Fibroblast of skin of scalp (primary cell): ENCODE data around the gene MICAL3.

Experiments
- DNase-seq: peaks from one replicate; pipeline ENCODE4 v3.0.0-alpha.2; 2013

Gene MICAL3

GRCh38 chr22:17787716-17788330 lies 236.5 kb downstream of the MICAL3 start:
- DNase-seq = no peak

GRCh38 chr22:17787241-17787640 lies 237.1 kb downstream of the MICAL3 start:
- no peak for DNase-seq

- DNase-seq = no peak
Observed at GRCh38 chr22:17786435-17787161, 237.8 kb downstream of the MICAL3 start.

- DNase-seq = peak; percentile 40
Observed at GRCh38 chr22:17785185-17786184, 238.9 kb downstream of the MICAL3 start.

DNA sequence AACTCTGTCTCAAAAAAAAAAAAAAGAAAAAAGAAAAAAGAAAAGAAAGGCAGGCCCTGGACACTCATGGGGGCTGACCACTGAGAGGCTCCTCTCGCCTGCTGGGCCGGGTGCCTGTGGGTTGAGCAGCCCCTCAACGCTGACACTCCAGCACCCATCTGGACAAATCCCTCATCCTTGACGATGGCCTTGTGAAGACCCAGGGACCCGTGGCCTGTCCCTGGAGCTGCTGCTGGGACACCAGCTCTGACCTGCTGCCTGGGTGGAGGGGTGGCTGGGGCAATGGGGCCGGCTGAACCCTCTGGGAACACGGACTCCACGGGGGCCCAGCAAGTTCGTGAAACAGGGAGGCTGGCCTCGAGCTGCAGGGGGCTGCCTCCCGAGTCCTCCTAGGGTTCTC lies 239.6 kb downstream of the MICAL3 start:
- DNase-seq = no peak

DNA sequence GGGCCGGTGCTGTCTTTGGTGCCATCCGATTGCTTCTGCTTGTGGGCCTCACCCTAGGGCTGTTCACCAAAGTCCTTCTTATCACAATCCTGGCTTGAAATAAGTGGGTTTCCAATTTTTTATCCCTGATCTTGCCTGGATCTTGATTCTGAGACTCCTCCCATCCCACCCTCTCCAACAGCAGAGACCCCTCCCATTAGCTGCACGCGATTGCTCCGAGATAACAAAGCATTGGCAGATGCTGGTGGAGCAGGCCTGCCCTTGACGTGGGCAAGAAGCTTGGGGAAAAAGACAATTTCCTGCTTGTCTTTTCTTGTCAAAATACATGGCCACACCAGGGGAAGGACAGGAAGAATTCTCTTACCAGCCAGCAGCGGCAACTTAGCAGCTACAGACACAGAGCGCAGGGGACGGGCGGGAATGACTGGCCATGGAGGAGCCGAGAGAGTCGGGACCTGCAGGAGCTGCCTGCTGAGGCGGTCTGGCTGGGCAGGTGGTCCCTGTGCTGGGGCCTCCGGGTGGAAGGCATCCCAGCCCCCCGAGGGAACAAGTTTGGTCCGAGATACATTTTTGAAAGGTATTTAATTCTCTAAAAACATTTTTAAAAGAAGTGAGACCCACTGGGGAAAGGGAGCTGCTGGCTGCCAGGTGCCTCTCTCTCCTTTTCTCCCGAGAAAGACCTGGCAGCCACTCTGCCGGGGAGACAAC lies 240.4 kb downstream of the MICAL3 start:
- DNase-seq = no peak

DNA sequence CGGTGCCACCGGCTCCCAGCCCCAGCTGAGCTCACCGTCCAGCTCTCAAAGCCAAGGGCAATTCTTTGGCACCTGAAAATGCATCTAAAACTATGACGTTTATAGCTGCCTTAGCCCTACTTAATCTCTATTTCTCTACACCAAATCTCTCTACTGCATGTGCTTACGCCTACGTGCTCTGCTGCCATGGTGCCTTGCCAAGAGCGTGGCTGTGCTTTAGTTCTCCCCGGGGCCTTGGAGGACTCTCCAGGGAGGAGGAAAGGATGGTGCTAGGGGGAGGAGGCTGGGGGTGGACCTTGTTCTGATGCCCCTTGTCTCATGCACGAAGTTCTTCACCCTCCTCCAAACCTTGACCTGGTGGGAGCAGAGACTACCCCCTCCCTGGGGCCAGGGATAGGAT lies 241.0 kb downstream of the MICAL3 start:
- DNase-seq = no peak

DNA sequence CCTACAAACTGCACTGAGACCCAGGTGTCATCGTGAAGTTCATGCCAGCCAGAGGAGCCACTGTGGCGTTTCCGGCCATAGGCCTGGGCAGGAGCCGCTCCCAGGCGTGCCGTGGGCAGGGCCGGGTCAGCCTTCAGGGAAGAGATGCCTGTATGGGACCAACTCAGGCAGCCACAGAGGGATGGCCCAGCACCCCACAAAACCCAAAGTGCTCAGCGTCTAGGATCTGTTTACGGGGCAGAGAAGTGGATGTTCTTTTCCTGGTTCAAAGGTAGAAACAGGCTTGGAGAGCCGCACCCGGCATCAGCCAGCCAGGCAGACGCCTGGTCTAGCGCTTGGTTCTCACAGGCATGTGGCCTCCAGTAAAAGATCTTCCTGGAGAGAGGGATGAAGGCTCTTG lies 241.7 kb downstream of the MICAL3 start:
- DNase-seq = no peak

- DNase-seq = no peak
Observed at GRCh38 chr22:17782158-17782557, 242.2 kb downstream of the MICAL3 start.

DNA sequence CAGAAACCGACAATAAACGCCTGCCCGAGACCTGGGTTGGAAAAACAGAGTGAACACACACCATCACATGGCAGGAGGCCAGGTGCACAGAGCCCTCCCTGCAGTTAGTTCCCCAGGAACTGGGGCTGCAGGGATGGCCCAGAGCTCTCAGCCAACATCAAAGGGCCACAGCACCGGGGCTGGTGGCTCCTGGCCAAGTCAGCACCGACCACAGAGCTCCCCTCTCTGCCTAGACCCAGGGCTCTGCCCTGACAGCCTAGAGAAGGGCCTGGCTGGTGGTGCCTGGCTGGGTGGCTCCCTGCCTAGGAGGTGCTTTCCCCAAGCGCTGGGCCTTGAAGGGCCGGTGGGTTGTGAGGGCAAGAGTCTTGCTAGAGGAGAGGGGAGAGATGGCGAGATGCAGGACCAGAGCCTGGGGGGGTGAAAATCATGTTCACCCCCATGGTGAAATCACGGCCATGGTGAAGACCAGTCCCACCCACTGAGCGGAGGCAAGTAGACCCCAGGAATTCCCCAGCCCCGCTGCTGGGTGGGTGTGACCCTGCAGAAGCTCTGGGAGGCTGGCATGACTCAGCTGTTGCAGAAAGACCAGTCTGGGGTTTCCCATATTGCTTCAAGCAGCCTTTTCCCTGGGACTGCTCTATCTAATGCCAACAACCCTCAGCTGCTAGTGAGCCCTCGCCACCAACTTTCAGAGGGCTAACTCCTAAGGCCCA lies 242.9 kb downstream of the MICAL3 start:
- DNase-seq = peak; percentile 84

DNA sequence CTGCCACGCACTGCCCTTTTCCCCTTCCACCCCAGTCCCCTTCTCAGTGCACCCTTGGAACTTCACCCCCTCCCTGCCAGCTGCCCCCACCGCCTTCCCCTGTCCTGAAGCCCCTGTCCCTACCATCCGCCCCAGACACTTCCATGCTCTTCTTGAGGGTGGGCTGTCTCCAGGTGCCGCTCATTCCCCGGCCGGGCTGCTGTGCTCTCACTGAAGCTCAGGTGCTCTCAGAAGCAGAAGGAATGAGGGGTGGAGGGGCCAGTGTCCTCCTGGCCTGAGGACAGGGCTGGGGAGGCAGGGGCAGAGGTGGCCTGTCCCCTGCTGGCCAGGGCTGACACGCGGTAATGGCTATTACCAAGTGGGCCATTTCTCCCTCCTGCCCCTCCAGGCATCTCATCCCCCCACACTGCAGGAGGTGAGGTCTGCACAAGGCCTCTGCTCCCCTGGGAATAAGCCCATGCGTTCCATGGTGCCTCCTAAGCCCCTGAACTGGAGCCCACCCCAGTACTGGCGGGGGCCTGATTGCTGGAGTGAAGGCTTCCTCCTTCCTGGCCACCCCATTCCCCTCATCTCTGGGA lies 243.5 kb downstream of the MICAL3 start:
- DNase-seq = no peak

DNA sequence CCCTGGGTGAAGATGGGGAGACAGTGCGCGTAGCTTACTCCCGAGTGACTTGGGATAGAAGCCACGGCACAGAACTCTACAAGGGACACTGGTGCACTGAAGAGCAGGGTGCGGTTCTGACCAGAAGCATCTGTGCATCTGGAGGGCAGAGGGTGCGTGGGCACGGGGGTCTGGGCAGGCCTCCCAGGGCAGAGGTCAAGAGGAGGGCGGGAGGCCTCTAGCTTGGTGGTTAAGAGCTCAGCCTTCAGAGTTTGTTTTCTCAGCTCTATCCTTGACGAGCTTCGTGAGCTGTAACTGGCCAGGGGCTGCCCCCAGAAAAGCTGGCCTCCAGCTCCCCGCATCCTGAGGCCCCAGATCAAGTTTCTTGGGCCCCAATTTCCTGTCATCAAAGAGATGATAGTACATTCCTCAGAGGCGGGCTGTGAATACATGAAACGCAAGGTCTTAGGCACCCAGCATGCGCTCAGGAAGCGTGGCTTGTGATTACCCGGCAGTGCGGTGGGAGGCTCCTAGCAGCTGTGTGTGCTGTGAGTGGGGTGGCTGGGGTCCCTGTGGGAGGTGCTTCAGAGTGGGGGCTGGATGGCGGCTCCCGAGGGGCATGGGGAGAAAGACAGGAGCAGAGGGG lies 244.1 kb downstream of the MICAL3 start:
- DNase-seq = no peak

- DNase-seq = no peak
Observed at GRCh38 chr22:17779286-17780115, 244.9 kb downstream of the MICAL3 start.

DNA sequence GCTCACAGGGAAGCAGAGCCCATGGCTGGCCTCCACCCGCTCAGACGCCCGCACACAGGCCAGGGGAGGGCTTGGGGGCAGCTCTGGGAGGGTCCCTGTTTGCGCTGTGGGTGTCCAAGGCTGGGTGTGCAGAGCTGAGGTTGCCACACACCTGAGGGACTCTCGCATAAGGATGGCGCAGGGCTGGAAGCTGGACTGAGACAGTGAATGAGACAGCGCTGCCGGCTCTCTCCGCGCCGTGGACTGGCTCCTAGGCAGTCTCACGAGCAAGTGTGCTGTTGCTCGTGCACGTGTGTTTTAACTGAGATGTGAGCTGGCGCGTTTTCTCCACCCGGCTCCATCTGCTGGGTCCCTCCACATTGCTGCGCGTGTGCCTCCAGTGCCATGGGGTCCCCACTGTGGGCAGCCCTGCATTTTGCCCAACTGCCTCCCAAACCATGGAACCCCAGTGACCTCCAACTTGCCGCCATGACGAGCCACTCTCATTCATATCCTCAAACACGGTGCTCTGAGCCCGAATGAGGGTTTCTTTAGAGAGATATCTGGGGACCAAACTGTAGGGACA lies 245.9 kb downstream of the MICAL3 start:
- no peak for DNase-seq

- DNase-seq = no peak
Observed at GRCh38 chr22:17777717-17778044, 246.7 kb downstream of the MICAL3 start.

DNA sequence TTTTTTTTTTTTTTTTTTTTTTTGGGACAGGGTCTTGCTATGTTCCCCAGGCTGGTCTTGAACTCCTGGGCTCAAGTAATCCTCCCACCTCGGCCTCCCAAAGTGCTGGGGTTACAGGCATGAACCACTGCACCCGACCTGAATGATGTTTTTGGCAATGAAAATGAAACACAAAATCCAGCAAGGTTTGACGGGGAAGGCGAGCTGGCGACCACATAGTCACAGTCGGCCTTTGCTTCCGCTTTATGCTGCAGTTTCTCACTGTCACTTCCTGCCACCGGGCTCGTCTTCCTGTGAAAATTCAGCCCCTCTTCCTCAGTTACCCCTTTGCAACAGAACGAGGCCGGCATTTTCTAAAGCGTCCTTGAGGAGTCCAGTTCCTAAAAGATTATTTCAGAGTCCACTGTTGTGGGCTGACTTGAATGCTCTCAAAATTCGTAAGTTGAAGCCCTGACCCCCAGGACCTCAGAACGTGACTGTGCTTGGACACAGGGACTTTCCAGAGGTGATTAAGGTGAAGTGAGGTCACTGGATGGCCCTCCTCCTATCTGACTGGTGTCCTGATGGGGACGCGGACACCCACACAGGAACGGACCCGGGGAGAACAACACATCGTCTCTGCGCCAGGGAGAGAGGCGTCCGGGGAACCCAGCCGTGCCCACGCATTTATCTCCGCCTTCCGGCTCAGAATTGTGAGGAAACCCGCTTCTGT lies 247.2 kb downstream of the MICAL3 start:
- no peak for DNase-seq

- no peak for DNase-seq
Observed at GRCh38 chr22:17775781-17776465, 248.4 kb downstream of the MICAL3 start.

- DNase-seq = no peak
Observed at GRCh38 chr22:17774926-17775685, 249.3 kb downstream of the MICAL3 start.
